HG03196 (cell line): ENCODE measurements around the gene H6PD.

Source experiments
- ATAC-seq: cut with Tn5 transposase; IDR thresholded peaks from one replicate; pipeline ENCODE4 v1.9.1; 2021; ENCODE audit not compliant: unreplicated experiment

H6PD gene

GRCh38 chr1:9234223-9235095, at the start of gene H6PD:
Gene H6PD (plus strand): TSS chr1:9234774. CDS start chr1:9244935, 10,161 bp downstream.
- peak; percentile 63 for ATAC-seq

GRCh38 chr1:9186082-9186859, 48.3 kb upstream of the H6PD start:
- ATAC-seq: no peak

- no peak for ATAC-seq
Observed at GRCh38 chr1:9187004-9187403, 47.6 kb upstream of the H6PD start.

- no peak for ATAC-seq
Observed at GRCh38 chr1:9190234-9190633, 44.3 kb upstream of the H6PD start.

DNA sequence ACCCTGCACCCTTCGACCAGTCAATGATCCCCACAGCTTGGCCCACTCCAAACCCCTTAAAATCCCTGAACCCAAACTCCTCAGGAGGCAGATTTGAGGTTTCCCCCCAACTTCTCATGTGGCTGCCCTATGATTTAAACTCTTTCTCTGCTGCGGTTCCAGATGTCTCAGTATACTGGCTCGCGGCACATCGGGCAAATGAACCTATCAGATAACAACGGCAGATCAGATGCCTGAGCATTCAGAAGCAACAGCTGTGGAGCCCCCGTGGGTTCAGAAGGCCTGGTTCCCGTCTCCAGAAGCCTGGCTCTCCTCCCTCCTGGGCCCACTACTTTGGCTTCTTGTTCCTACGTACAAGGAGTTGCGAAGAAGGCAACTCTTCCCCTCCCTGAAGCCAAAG, 43.3 kb upstream of the H6PD start:
- no peak for ATAC-seq

- no peak for ATAC-seq
Observed at GRCh38 chr1:9192578-9193232, 41.9 kb upstream of the H6PD start.

DNA sequence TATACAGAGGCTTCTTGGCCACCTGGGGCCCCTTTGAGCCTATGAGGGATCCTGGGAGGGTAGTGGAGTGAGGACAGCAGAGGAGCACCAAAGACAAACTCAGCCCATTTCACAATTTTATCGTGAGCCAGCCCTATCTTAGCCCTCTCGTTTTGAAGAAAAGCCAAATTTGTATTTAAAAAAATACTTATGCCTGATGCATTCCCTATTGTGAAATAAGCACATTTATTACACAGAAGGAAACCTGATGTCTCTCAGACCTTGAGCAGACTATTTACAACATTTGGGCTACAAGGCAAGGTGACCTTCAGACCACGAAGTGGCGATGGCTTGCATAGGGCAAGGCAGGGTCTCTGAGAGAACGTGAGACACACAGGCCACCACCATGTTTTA, 41.3 kb upstream of the H6PD start:
- no peak for ATAC-seq

DNA sequence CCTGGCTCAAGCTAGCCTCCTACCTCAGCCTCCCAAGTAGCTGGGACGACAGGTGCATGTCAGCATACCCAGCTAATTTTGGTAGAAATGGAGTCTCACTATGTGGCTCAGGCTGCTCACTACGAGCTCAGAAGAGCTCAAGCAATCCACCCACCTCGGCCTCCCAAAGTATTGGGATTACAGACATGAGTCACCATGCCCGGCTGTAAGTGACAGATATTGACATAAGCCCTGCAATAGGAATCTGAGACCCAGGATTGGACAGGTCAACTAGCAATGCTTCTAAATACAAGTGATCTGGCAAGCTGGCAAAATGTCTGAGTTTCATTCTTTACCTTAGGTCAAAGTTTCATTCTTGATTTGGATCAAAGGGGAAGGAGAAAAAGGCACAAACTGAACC, 40.5 kb upstream of the H6PD start:
- ATAC-seq: no peak

- ATAC-seq: no peak
Observed at GRCh38 chr1:9195651-9196050, 38.9 kb upstream of the H6PD start.

DNA sequence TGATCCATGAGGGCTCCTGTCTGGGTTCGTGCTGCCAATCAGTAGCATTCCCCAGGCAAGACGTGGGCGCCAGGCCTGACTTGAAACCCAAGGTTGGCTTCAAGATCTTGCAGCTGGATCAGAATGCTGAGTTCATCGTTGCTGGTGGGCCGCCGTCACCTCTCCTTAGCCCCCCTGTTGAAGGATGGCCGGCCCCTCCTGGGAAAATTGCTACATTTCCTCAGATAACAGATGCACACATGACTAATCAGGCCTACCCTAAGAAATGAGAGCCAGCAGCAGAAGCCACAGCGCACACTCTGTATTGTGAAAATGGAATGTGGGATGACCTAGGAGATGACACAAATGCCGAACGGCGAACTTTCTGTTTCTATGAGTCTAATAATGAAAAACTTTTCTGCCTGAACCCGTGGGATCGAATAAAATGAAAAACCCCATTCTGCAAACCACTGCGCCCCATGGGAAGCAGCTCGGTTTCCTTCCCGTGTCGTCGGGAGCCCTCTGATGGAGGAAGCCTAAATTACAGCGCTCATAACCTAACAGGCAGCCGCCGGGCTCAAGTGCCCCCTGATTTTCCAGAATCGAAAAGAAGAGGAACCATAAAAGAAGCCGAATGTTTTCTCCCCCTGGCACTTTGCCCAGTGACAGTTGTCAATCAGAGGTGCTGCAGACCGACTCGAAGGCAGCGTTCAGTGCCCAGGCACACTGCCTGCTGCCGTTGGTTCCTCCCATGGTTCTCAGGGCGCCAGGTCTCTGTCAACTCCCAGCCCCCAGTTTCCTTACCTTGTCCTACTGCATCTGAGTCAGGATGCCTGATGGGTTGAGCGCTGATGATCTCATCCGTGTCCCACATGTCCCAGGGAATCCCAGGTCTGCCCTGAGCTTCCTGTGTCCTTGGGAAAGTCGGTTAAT, 38.2 kb upstream of the H6PD start:
- no peak for ATAC-seq

DNA sequence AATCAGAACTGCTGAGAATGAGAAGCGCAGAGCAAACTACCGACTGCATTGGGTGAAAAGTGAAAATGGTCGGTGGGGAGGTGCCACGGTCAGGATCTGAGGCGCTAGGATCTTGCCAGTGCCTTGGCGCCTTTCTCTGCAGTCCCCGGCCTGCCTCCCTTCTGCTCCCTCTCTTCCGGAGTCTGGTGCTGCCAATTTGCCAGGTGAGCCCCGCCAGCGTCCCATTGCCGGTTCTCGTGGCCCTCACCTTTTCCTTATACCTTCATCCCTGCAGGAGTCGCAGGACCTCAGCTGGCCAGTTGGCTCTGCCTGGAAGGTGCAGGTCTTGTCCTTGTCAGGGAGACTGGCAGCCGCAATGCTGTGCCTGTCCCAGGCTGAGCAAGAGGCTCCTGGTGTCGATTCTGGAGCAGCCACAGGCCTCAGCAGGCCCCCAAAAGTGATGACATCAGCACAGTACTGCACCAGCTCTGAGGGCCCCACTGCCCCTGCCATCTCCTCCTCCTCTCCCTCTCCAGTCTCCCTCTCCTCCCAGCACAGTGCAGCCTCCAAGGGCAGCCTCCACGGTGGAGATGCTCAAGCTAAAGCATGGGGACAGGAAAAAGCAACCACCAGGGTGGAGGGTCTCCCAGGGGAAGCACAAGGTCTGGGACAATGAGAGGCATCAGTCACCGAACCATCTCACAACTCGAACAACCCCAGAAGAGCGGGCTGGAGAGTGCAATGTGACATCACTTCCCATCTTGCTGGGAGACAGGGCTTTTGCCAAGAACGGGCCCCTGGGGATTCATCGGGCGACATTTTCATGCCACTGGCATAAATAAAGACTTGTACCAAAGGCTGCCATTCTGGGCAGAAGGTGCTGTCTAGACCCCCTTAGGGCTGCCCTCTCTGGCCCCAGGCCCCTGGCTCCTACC, 37.1 kb upstream of the H6PD start:
- no peak for ATAC-seq

DNA sequence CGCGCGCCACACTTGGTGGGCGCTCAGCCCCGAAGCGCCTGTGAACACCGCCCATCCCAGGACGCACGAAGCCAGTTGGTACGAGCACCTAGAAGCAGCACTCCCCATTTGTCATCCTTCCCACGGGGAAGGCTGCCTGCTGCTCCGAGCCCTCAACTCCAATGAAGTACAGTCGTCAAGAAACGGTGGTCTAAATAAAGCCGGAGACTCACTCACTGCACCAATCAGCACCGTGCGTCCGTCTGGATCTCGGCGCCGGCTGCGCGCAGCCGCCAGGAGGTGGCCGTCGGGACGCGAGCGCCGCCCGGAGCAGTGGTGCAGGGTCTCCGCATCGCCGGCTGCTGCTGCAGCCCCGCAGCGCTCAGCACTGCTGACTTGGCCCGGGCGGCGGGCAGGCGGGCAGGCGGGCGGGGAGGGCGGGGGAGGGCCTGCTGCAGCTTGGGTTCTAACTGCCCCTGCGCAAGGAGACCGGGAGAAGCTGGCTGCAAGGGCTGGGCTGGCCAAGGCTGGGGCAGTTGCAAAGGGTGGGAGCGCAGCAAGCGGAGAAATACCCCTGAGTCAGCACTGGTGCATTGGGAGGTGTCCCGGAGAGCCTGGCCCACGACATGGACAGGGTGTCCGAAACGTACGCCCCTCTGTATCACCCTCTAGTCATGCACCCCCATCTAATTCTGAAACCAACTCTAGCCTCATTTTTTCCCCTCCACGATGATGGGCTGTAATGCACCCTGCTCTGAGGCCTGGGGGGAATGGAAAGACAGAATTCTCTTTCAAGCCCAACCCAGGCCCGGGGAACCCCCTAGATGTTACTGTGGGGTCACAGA, 35.8 kb upstream of the H6PD start:
- ATAC-seq: no peak

- ATAC-seq: no peak
Observed at GRCh38 chr1:9200441-9200840, 34.1 kb upstream of the H6PD start.

DNA sequence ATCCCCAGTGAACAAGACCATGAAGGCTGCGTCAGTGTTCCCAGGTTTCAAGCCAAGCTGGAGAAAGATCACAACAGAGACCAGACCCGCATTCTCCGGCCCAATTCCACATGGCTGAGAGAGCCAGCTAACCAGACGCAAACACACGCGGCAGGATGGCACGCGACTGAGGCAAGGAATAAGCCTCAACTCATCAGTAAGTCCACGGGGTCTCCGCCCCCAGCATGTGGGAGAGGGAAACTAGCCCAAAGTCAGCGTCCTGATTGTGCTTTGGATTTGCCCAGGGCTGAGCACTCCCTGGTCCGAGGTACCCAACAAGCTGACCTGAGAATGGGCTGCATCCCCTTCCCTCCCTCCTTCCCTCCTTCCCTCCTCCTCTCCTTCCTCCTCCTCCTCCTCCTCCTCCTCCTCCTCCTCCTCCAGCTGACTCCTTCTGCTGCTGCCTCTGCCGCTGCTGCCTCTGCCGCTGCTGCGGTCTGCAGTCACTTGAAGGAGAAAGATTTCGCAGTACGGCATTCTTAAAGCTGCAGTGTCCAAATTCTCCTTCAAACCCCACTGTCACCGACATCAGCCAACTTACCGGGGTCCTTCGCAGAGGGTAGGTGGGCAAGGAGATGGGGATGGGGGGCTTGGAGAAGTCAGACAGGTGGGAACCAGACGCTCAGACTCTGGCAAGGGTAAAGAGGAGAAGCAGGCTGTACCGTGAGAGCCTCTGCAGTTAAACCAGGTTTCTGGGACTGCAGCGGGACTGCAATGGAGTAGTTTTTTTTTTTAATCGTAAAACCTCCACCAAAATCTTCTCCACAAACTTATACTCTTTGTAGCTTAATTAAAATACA, 33.0 kb upstream of the H6PD start:
- ATAC-seq: no peak

GRCh38 chr1:9202240-9202870, 32.2 kb upstream of the H6PD start:
- ATAC-seq: no peak

- no peak for ATAC-seq
Observed at GRCh38 chr1:9203511-9203982, 31.0 kb upstream of the H6PD start.

GRCh38 chr1:9204156-9204720, 30.3 kb upstream of the H6PD start:
- no peak for ATAC-seq
